ENCODE data around the gene PALM.

DNA sequence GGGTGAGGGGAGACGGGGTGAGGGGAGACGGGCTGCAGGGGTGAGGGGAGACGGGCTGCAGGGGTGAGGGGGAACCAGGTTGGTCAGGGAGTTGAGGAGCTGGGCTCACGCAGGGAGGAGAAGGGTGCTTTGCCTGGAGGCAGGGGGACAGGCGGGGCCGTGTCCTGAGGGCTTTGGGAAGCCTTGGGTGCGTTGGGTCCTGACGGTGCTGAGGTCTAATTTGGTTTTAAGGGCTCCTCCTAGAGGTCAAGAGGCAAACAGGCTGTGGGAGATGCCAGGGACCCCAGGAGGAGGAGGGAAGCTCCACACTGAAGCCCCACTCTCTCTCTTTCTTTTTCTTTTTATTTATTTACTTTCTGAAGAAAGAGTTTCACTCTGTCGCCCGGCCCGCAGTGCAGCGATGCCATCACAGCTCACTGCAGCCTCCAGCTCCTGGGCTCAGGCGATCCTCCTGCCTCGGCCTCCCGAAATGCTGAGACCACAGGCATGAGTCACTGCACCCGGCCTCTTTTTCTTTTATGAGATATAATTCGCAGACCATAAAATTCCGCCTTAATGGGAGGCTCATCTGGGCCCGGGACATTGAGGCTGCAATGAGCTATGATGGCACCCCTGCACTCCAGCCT, 32.9 kb downstream of the PALM start:
- TF ChIP-seq CTCF (IDR thresholded peaks at IDR 0.05): peak; percentile 47
- no peak for TF ChIP-seq EZH2 (IDR thresholded peaks at IDR 0.05)
